Kasumi-1 (cell line): ENCODE results near the gene SMARCA5.

Source experiments
- DNase-seq, 2 experiments: peaks; one replicate each; lab custom pipeline; 2025; lab: John Stamatoyannopoulos, UW

The SMARCA5 gene

DNA sequence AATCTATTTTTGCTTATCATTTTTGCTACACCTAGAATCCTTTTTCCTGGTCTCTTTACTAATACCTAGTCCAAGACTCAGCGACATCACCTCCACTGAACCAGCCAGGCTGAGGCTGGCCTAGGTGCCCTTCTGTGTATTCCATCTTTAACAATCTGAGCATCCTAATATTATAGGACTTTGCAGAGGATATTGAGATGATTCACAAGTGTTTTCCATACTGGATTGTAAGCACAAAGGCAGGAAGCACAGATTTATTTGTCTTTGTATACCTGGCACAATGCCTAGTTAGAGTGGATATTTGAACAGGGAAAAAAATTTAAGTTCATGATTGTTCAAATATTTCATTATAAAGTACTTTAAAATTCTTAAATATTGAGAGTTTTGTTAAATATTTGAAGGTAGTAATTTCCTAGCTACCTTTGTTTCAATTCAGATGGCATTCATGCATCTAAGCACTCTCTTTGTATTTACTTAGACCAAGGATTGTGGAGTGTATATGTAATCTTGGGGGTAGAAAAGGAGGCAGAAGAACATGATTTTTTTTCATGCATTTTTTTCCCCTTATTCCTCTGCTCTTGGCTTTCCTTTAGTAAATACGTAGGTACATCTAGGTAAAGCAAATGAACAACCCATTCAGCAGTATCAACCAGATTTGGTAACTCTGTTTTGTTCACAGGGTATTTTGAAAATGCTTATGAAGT lies 18.4 kb downstream of the SMARCA5 start:
- no peak for DNase-seq

- DNase-seq: no peak
Measured at GRCh38 chr4:143538979-143539669, 25.6 kb downstream of the SMARCA5 start.

DNA sequence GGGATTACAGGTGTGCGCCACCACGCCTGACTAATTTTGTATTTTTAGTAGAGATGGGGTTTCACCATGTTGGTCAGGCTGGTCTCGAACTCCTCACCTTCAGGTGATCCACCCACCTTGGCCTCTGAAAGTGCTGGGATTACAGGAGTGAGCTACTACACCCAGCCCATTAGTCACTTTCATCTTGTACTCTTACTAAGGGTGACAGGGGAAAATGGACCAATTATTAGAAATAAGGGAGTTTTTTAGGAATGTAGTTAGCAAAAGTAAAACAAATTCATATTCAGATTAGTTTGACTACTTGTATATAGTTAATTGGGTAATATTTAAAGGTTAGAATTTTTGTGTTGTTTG lies 26.1 kb downstream of the SMARCA5 start:
- no peak for DNase-seq

GRCh38 chr4:143549928-143550327 lies 36.4 kb downstream of the SMARCA5 start:
- DNase-seq: no peak

- DNase-seq: no peak
Measured at GRCh38 chr4:143554728-143555597, 41.5 kb downstream of the SMARCA5 start.

DNA sequence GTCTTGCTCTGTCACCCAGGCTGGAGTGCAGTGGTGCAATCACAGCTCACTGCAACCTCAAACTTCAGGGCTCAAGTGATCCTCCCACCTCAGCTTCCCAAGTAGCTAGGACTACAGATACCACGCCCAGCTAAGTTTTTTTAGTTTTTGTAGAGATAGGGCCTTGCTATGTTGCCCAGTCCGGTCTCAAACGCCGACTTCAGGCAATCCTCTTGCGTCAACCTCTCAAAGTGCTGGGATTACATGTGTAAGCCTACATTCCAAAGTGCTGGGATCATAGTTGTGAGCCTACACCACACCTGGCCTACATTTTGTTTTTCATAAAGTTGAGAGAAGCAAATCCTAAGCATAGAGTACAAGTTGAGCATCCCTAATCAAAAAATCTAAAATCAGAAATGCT lies 42.2 kb downstream of the SMARCA5 start:
- no peak for DNase-seq

- DNase-seq: no peak
Measured at GRCh38 chr4:143558286-143558685, 44.8 kb downstream of the SMARCA5 start.

DNA sequence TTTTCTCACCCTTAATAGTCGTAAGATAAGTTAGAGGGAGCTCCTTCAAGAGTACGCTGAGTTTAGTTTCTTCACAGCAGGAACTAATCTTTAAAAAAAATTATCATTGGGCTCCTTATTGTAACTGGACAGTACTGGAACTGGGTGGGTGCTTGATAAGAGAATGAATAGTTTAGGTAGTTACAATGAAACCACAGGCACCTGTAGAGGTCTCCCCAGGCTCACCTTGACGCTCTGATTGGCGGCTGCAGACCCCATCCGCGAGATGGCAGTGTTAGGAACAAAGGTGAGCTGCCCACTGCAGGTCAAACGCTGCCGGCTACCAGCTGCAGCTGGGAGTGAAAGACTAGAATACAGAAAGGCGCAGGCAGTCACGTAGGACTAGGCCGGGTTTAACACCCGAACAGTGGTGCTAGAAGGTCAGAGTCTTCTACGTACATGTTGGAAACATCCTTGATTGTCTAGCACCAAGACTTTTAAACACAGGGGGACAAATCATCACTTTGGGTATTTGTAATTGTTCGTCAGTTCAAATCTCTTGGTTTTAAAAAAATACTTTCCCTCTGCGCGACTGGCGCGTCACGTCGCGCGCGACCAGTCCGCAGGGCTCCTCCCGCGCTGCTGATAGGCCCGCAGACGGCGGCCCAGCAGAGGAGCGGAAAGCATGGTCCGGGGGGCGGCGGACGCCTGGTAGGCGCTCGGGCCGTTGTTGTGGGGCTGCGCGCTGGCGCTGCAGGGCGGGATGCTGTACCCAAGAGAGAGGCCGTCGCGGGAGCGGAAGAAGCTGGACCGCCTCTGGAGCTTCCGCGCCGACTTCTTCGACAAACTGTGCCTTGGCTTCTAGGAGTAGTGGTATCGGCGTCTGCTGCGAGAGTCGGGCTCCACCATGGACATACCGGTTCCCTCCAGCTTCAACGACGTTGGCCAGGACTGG lies 45.6 kb downstream of the SMARCA5 start:
- peak; percentile 50 to 63 for DNase-seq

DNA sequence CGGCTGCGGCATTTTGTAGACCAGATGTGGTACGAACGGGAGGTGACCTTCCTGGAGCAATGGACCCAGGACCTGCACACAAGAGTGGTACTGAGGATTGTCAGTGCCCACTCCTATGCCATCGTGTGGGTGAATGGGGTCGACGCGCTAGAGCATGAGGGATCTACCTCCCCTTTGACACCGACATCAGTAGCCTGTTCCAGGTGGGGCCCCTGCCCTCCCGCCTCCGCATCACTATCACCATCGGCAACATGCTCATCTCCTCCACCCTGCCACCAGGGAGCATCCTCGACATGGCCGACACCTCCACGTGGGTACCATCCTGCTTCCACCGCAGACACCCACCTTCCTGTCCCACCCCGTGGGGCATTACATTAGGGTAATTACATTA lies 46.2 kb downstream of the SMARCA5 start:
- DNase-seq: no peak

DNA sequence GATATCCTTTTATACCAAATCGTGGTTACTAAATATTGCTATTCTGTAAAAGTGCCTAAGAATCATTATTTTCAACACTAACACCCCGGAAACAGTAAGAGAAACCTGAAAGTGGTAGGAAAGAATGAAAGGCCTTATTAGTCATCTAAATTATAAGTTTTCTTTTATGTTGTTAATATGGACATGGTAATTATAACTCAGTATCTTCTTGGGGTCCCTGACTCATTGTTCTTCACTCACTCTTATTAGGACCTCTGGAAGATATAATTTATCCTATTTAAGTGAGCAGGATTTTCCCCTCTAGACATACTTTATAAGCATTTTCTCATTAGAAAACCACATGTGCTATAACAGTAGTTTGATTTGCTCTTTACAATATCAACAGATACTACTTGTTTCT lies 51.0 kb downstream of the SMARCA5 start:
- no peak for DNase-seq

- DNase-seq: no peak
Measured at GRCh38 chr4:143575331-143575730, 61.8 kb downstream of the SMARCA5 start.

DNA sequence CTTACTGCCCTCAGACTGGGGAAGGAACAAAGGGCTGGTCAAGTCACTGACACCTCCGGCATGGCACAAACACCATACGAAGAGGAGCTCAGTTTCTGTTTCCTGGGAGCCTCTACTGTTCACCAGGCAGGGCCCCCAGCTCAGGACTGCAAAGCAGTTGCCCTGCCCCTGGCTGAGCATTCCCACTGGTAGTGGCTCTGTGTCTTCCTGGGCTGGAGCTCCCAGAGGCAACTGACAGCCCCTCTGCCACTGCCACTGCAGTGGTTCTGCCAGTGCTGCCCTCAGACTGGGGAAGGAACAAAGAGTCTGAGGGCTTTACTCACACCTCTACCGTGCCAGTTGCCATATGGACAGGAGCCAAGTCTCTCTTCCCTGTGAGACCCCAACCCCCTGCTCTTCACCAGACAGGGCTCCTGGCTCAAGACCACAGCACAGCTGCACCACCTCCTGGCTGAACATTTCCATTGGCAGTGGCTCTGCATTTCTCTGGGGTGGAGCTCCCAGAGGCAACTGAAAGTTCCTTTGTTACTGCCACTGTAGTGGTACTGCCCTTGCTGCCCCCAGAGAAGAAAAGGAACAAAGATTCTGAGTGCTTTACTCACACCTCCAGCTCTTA lies 67.9 kb downstream of the SMARCA5 start:
- DNase-seq: no peak

GRCh38 chr4:143585548-143585947 lies 72.0 kb downstream of the SMARCA5 start:
- DNase-seq: no peak

DNA sequence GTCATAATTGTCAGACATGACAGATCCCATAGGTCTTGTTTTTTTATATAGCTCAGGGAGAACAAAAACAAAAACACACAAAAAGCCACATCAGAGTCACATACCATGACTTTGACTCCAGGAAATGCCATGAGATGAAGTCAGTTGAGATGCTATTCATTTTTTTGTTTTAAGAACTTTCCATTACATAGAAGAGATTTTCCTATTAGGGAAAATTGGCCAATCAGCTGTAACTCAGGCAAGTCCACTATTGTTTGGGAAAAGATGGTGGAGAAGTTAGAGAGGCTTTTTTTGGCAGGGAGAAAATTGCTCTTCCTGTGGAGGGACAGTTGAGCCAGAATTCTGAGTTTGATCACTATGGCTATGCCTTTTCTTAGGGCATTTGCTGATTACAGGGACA lies 72.6 kb downstream of the SMARCA5 start:
- no peak for DNase-seq

GRCh38 chr4:143587703-143588102 lies 74.2 kb downstream of the SMARCA5 start:
- DNase-seq: peak; percentile 3 to 9

DNA sequence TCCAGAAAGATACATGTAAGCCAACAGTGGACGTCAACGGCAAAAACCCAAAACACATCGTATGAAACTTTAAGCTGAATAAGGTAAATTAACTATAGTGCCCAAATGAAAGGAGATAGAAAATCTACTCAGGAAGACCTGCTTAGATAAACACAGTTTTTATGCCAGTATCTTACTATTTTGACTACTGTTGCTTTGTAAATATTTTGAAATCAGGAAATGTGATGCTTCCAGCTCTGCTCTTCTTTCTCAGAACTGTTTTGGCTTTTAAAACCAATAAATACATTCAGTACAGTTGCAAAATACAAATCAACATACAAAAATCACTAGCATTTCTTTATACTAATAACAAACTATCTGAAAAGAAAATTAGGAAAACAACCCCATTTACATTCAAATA lies 83.8 kb downstream of the SMARCA5 start:
- DNase-seq: no peak

DNA sequence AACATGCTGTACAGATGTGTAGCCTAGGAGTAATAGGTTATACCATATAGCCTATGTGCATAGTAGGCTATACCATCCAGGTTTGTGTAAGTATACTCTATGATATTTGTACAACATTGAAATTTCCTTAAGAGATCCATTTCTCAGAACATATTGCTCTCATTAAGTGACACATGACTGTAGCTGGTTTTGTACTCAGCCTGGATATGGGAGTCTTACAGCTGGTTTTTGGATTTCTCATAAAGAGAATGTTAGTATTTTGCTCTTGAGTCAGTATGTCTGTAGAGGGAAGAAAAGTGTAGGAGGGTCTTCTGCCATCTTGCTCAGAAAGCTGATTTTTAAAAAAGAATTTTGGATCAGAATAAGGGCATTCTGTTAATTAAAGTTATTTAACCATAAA lies 85.3 kb downstream of the SMARCA5 start:
- DNase-seq: no peak

GRCh38 chr4:143599827-143600226 lies 86.3 kb downstream of the SMARCA5 start:
- DNase-seq: no peak

DNA sequence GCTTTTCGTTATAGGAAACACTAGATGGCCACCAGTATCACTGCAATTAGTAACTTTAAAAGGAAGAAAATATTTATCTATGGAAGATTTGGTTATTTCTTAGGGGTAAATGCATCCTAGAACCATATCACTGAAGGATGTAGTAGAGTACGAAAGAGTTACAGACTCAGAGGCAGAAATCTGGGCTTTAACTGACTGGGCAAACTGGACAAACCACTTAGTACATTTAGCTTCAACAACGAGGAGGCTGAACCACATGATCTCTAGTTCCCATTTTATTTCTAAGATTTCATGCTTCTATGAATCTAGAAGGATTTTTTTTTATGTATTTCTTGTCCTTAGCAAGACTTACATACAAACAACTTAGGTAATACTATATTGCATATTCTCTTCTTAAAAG lies 93.0 kb downstream of the SMARCA5 start:
- no peak for DNase-seq
